Stomach (tissue), 9 donors: ENCODE data around the gene FOSL1. TPM values are rescaled to one million over a fixed set of nuclear protein-coding genes. Genes with fewer than 3 reads are reported as not detected.

Source experiments
- DNase-seq, 2 donors: peaks; one replicate each; pipeline versions ENCODE4 v3.0.0 to v3.0.0-alpha.2; 2013 to 2019
- H3K27ac ChIP-seq, 5 donors: fragments of 200-600 bp in 4 of 5; sonication (generic) in 4 of 5; one replicate each; pipeline ENCODE4 v1.5.1; 2013 to 2019; ENCODE audit warnings: mild to moderate bottlenecking in 1 of 5, moderate library complexity in 1 of 5
- H3K27me3 ChIP-seq, 3 donors: fragments of 200-600 bp; sonication (generic); one replicate each; pipeline ENCODE4 v1.5.1; 2017 to 2019; ENCODE audit warnings: mixed run types in 1 of 3
- H3K36me3 ChIP-seq, 4 donors: fragments of 200-600 bp; sonication (generic); 1 replicate in 3 of 4; 2 replicates in 1 of 4; pipeline ENCODE4 v1.5.1; 2016 to 2019
- H3K4me1 ChIP-seq, 4 donors: fragments of 200-600 bp; sonication (generic); one replicate each; pipeline ENCODE4 v1.5.1; 2016 to 2019
- H3K4me3 ChIP-seq, 4 donors: fragments of 200-600 bp; sonication (generic) in 3 of 4; one replicate each; pipeline ENCODE4 v1.5.1; 2016 to 2019; ENCODE audit warnings: mild to moderate bottlenecking in 1 of 4
- H3K9me3 ChIP-seq, 4 donors: fragments of 200-600 bp; sonication (generic); one replicate each; pipeline ENCODE4 v1.5.1; 2016 to 2019
- EP300 ChIP-seq: sonication (generic); formaldehyde crosslinking; IDR thresholded peaks from one replicate; pipeline ENCODE4 v1.6.1; 2017; ENCODE audit warnings: antibody characterized with exemption
- POLR2A ChIP-seq, 4 donors: fragments of 450-650 bp; IDR thresholded peaks; one replicate each; pipeline ENCODE4 v1.6.1; 2016; ENCODE audit warnings: antibody characterized with exemption in 4 of 4, control low read depth in 2 of 4, mild to moderate bottlenecking in 1 of 4, moderate library complexity in 1 of 4
- POLR2AphosphoS5 ChIP-seq, 3 donors: sonication (generic); formaldehyde crosslinking; IDR thresholded peaks; one replicate each; pipeline ENCODE4 v1.6.1; 2016; ENCODE audit warnings: antibody characterized with exemption in 3 of 3
- WGBS, 5 donors: extraction: QIAGEN DNeasy Blood & Tissue Kit in 3 of 5; methylation state at CpG; one replicate each; pipeline versions ENCODE4 v1.1.5 to v1.1.7; 2013 to 2018; 5-methylcytosine and 5-hydroxymethylcytosine counted together
- intact Hi-C: fragments of 100-400 bp; cut with DNase I; formaldehyde crosslinking; loops from one replicate; pipeline ENCODE4 v1.15.1; 2023; ENCODE audit warnings: low total_unique reads
- polyA plus RNA-seq, 3 donors: library from polyadenylated mRNA; stranded (reverse); fragments of 200-250 nt; gene quantifications; one replicate each; pipeline ENCODE4 v1.2.3, GENCODE V29; 2013
- total RNA-seq, 5 donors: library from RNA; depleted of rRNA; stranded (reverse); fragments of >200 nt; gene quantifications; one replicate each; pipeline versions ENCODE4 v1.1.0 to v1.2.3, GENCODE V29; 2014 to 2016
- TF ChIP-seq, protein P1 (sequence below), 7 experiments: fragments of 450-650 bp in 4 of 7; fragments of 200-600 bp in 3 of 7; sonication (generic) in 3 of 7; IDR thresholded peaks; one replicate each; pipeline ENCODE4 v1.5.1; 2016 to 2019; ENCODE audit warnings: antibody characterized with exemption in 7 of 7, control low read depth in 2 of 7, mild to moderate bottlenecking in 1 of 7
- donor health status: healthy with polysubstance abuse.
- donor health status: Bipolar disorder and iron deficiency.
- donor health status: healthy.

The FOSL1 gene
- total and polyA plus RNA-seq, 8 donors, result 1.7 to 43.3 (median 10.6) TPM; not detected in 2

DNA sequence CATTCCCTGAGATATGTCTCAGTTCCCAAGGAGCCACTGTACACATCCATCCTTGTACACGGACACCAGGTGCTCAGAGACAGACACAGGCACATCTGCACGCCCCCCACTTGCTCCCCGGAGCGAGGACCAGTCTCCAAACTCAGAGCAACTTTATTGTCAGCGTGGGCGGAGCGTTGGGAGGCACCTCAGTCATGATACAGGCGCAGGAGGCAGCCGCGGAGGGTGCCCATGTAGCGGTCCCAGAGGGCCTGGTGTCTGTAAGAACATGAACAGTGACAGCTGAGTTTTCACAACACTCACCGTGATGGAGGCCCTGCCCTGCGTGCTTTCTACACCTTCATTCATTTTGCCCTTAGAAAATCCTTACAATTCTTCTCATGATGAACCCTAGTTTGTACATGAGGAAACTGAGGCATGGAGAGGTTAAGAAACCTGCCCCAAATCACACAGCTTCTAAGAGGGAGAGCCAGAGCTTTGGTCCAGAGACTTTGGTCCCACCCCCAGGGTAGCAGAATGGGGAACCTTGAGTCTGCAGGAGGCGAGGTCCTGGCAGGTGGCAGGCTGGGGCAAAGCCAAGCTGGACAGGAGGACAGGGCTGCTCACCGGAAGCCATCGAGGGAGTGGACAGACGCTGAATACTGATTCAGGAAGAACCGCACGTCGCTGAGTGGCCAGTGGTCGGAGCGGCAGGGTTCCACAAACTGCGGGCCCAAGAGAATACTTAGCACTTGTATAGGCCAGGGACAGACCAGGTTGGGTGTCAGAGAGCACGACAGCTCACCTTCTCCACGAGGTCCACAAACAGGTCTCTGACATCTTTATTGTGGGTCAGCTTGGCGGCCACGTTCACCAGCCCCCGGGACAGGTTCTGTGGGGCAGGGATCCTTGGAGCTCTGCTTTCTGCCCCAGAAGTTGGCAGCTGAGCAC, 16.1 kb downstream of the FOSL1 start:
- Histone ChIP-seq H3K27me3 (no peaks in the 10 kb centered on the region), H3K9me3 (no peaks in the 10 kb centered on the region), H3K27ac (peak overlapping the region in 1 of 5 donors; percentile 51), H3K4me3 (no peak overlapping the region), H3K36me3 (peaks cover 20 to 54% (median 45%) of the 10 kb centered on the region in 4 donors), H3K4me1 (peaks cover 25 to 46% (median 40%) of the 10 kb centered on the region in 4 donors)
- no peak for TF ChIP-seq POLR2AphosphoS5 (IDR thresholded peaks at IDR 0.05)
- TF ChIP-seq, protein P1, sequence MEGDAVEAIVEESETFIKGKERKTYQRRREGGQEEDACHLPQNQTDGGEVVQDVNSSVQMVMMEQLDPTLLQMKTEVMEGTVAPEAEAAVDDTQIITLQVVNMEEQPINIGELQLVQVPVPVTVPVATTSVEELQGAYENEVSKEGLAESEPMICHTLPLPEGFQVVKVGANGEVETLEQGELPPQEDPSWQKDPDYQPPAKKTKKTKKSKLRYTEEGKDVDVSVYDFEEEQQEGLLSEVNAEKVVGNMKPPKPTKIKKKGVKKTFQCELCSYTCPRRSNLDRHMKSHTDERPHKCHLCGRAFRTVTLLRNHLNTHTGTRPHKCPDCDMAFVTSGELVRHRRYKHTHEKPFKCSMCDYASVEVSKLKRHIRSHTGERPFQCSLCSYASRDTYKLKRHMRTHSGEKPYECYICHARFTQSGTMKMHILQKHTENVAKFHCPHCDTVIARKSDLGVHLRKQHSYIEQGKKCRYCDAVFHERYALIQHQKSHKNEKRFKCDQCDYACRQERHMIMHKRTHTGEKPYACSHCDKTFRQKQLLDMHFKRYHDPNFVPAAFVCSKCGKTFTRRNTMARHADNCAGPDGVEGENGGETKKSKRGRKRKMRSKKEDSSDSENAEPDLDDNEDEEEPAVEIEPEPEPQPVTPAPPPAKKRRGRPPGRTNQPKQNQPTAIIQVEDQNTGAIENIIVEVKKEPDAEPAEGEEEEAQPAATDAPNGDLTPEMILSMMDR (IDR thresholded peaks at IDR 0.05), result no peak
- TF ChIP-seq POLR2A (IDR thresholded peaks at IDR 0.05), result no peak
- DNase-seq, result no peak
- intact Hi-C loops, result loop anchor here (5.0 kb wide), 1 partner anchor 78 kb away; the partner anchor contains the start of gene SART1
- 80 to 89% (median 86%) methylated on average over 27 to 28 of the region's 28 CpGs for WGBS, 5 donors

DNA sequence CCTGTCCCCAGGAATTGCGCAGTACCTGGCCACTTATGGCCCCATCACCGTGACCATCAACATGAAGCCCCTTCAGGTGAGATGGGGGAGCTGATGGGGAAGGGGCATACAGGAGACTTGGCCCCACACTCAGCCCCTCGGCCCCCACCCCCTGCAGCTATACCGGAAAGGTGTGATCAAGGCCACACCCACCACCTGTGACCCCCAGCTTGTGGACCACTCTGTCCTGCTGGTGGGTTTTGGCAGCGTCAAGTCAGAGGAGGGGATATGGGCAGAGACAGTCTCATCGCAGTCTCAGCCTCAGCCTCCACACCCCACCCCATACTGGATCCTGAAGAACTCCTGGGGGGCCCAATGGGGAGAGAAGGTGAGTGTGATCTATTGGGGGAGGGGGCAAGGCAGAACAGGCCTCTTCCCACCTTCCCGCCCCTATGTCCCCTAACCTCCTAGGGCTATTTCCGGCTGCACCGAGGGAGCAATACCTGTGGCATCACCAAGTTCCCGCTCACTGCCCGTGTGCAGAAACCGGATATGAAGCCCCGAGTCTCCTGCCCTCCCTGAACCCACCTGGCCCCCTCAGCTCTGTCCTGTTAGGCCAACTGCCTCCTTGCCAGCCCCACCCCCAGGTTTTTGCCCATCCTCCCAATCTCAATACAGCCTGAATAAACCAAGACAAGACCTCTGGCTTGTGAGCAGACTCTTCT, 17.0 kb downstream of the FOSL1 start:
- DNase-seq, result no peak

GRCh38 chr11:65882120-65883057, 17.8 kb downstream of the FOSL1 start:
- intact Hi-C loops, result loop anchor here (5.0 kb wide), 1 partner anchor 80 kb away; the partner anchor contains the start of gene SART1
- DNase-seq, result no peak

More for the DNA sequence above, 17.0 kb downstream of the FOSL1 start:
- intact Hi-C loops, result loop anchor here (5.0 kb wide), 1 partner anchor 79 kb away; the partner anchor contains the start of gene SART1
- Histone ChIP-seq H3K4me3 (no peak overlapping the region), H3K36me3 (peaks cover 20 to 54% (median 45%) of the 10 kb centered on the region in 4 donors), H3K4me1 (peaks cover 25 to 41% (median 36%) of the 10 kb centered on the region in 4 donors), H3K27me3 (no peaks in the 10 kb centered on the region), H3K9me3 (no peaks in the 10 kb centered on the region), H3K27ac (no peak overlapping the region)
- WGBS, 5 donors, result 72 to 94% (median 92%) methylated on average over 5 to 13 of the region's 13 CpGs
- TF ChIP-seq EP300 (no peak), POLR2A (IDR thresholded peaks at IDR 0.05) (no peak), POLR2AphosphoS5 (IDR thresholded peaks at IDR 0.05) (no peak)
- TF ChIP-seq, protein P1 (IDR thresholded peaks at IDR 0.05), result no peak

More at GRCh38 chr11:65882120-65883057, 17.8 kb downstream of the FOSL1 start:
- H3K9me3 ChIP-seq, result no peaks in the 10 kb centered on the region
- no peaks in the 10 kb centered on the region for H3K27me3 ChIP-seq
- peaks cover 20 to 54% (median 45%) of the 10 kb centered on the region in 4 donors for H3K36me3 ChIP-seq
- no peak overlapping the region for H3K4me3 ChIP-seq
- peaks cover 20 to 35% (median 29%) of the 10 kb centered on the region in 4 donors for H3K4me1 ChIP-seq
- 88 to 93% (median 89%) methylated on average over 20 to 30 of the region's 30 CpGs for WGBS, 5 donors
- no peak overlapping the region for H3K27ac ChIP-seq
- TF ChIP-seq, protein P1 (IDR thresholded peaks at IDR 0.05), result no peak
- no peak for TF ChIP-seq POLR2AphosphoS5 (IDR thresholded peaks at IDR 0.05)
